NCI-H2029 treated with DMSO at 0.1 percent for 48 hours (cell line): ENCODE results near the gene JAK2.
"Not testable (repeated sequence)": the region's sequence is repeated elsewhere in the genome, so short reads cannot be mapped to it uniquely, and the experiment has no call there.

Experiments used
- DNase-seq: peaks from one replicate; lab custom pipeline; 2025; lab: John Stamatoyannopoulos, UW

The JAK2 gene

DNA sequence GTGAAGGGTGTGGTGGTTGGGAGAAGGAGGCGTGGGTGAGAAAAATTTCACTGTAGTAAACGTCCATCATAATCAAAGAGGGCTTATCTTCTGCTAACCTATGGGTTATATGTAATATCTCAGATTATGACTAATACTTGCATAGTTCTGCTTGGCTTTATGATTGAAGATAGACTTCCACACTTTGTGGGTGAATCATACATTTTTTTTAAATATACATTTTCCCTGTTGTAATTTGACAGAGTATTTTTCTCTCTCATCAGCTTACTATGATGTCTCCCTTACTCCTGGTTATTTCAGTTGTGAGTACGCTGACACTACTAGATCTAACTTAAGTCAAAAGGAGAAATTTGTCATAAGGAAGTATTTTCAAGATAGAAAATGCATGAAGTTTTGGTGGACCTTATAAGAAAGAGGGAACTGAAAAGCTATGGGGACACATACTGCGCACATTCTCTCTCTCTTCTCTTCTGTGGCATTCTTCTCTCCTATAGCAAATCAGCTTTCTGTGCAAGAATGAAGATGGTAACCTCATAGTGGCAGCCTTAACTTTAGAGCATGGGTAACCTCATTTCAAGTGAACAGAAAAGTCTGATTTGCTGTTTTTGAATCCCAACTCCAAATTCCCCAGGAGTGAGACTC, 4.9 kb upstream of the JAK2 start:
- DNase-seq = no peak

GRCh38 chr9:4982721-4983482, 2.2 kb upstream of the JAK2 start:
- DNase-seq = no peak

DNA sequence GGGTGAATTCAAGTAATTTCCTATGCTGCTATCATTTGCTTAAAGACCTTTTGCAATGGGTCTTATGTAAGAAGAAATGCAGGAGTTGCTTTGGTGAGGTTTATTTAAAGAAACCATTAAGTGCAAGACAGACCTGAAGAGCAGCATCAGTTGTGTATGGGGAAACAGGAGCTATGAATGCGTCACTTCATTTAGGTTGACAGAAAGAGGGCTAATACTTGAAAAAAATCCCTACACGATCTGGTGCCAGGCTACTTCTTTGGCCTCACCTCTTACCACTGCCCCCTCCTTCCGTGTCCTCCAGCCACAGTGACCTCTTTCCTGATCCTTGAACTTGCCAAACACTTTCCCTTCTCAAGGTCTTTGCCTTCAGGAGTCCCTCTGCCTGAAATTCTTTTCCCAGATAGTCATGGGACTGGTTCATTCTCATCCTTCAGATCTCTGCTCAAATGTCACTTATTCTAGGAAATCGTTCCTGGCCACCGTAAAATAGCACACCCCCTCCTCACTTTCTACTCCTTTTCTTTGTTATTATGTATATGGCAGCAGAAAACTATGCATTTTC, 1.4 kb upstream of the JAK2 start:
- DNase-seq = no peak

DNA sequence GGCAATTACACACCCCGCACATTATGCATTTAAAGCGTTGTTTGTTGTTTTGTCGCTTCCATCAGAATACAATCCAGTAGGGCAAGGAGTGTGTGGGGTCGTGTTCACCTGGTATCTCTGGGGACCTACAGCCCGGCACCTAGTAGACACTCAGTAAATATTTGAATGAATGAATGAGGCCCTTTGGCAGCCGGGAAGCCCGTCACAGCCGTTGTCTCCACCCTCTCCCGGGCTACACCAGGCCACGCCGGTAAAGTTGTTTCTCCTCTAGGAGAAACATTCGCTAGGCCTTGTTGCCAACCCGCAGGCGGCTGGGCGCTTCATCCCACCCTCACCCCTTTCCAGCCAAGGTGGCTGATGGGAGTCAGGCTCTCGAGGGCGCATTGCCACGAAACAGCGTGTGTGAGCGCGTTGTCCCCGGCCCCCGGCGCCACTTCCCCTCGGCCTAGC, 876 bp upstream of the JAK2 start:
- no peak for DNase-seq

DNA sequence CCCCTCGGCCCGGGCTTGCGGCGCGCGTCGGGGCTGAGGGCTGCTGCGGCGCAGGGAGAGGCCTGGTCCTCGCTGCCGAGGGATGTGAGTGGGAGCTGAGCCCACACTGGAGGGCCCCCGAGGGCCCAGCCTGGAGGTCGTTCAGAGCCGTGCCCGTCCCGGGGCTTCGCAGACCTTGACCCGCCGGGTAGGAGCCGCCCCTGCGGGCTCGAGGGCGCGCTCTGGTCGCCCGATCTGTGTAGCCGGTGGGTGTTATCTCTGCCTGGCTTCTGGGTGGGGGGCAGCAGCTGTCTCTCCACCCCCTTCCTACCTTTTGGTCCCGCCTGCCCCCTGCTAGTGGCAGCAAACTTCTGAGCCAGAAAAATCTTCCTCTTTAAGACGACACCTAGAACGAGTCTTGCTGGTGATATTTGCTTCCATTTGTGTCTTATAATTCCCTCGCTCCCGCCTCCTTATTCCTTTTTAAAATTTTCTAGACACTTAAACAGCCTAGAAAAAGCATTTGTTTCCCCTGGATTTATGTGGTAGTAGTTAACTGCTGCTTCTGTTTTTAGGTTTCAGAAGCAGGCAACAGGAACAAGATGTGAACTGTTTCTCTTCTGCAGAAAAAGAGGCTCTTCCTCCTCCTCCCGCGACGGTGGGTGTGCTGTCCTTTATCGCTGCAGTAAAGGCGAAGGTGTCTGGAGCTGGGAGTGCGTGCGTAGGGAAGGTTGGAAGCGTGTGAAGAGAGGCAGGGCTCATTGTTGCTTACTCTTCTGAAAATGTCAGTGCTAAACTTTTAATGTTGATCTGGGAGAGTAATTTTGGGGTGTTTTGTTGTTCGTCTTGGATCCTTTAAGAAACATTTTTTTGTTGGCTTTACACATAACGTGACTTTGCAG, 554 bp downstream of the JAK2 start:
- no peak for DNase-seq

DNA sequence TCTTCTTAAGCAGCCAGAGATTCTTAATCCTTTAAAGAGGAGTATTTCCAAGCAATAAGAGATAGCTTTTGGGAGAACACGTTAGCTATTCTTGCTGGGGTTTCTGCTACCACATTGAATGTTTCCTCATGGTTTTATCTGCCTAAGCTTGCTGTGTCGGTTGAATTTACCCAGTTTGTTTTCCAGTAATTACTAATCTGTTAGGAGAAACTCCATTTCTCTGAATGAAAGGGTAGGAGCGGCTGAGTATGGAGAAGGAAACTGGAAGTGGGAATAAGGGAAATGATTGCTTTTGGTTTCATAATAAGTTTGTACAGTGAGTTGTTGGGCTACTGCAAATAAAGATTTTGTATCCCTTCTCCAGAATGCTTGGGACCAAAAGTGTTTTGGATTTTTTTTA, 1.2 kb downstream of the JAK2 start:
- no peak for DNase-seq

- DNase-seq = no peak
Observed at GRCh38 chr9:4986783-4987182, 1.7 kb downstream of the JAK2 start.

DNA sequence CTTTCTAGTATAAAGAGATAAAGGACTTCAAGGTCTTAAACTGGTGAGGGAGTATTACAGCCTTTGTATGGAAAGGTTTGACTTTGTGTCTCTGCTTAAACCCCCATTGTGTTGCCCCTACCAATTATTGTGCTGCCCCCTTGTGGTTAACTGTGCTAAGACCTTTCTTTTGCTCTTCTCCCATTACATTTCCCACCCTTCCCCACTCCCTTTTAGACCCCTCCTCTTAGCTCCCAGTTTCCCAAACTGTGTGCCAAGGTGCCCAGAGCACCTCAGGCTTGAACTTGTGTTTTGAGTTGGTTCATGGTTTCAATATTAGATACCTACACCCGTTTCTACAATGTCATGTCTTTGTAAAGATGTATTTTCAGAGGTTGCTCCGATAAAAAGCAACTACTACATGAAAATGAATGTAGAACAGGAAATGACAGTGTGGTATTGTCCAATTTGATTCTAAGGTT, 2.9 kb downstream of the JAK2 start:
- DNase-seq = peak; percentile 61

DNA sequence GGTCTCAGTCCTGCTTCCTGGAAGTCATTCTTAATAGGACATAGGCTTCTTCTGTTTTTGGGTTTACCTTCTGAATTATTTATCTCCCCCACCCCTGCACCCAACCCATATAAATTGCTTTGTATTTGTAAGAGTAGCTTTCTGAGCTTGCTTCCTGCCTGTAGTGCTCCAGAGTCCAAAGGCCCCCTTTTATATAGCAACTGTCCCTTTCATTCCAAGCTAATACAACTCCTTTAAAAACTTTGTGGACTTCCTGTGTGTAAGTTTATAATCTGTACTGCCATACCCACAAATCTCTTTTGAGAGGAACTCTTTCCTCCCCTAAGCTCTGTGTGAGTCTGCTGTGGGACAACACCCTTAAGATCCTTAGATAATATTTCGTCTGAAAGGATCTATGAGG, 7.8 kb downstream of the JAK2 start:
- no peak for DNase-seq

DNA sequence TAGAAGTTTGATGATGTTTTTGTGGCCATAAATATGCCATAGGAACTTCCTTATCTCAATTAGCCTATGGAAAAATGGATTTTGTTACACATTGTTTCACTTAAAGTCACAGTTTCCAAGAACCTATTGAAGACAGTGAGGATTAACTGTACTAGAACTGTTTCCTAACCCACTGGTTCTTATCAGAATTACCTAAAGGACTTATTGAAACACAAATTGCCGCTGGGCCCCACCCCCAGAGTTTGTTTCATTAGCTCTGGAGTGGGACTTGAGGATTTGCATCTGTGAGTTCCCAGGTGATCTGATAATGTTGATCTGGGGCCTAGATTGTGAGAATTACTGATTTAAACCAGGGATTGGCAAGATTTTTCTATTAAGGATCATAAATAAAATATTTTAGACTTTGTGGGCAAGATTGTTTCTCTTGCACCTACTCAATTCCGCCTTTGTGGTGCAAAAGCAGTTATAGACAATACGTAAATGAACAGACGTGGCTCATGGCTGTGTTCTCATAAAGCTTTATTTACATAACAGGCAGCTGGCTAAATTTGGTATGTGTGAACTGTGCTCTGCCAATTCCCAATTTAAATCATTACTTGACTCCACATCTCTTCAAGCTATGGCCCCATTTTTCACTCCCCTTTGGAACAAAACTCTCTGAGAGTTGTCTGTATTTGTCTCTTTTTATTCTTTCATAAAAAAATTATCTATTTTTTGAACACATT, 9.3 kb downstream of the JAK2 start:
- peak; percentile 3 for DNase-seq

GRCh38 chr9:4997196-4997595, 12.1 kb downstream of the JAK2 start:
- no peak for DNase-seq

DNA sequence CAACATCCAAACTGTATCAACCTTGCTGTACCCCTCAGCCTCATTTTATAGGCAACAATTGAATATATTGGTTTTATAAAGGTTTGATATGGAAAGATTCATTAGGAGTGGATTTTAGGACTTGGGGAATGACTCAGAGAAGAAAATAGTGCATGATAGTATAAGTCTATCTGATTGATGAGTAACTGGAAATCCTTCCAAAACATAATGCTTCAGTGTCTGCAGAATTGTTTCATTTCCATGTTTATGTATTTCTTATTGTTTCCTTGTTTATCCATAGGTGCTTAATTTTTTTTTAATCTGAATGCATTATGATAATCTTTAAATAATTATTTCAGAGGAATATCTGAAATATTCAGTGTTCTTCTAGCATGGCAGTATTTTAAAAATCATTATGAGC, 12.6 kb downstream of the JAK2 start:
- DNase-seq = no peak

DNA sequence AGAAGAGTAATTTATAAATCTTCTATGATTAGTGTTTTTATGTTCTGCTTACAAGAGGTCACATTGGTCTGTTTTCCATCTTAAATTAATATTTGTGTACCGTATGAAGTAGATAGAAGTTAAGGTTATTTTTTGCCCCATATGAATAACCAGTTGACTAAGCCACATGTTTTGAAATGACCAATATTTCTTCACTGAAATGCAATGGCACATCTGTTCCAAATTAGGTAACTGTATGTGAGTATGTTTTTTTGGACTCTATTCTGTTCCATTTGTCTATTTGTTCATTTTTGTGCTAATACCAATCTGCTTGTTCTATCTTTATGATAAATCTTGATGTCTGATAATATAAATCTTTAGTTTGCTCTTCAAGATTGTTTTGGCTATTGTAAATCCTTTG, 17.7 kb downstream of the JAK2 start:
- no peak for DNase-seq

DNA sequence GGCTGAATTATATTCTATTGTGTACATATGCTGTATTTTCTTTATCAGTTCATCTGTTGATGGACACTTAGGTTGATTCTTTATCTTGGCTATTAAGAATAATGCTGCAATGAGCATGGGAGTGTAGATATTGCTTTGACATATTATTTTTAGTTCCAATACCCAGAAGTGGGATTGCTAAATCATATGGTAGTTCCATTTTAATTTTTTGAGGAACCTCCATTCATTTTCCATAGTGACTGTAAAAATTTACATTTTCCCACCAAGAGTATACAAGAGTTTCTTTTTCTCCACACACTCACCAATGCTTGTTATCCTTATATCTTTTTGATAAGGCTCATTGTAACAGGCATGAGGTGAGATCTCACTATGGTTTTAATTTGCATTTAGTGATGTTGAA, 19.4 kb downstream of the JAK2 start:
- DNase-seq = no peak

- DNase-seq = no peak
Observed at GRCh38 chr9:5008202-5008601, 23.1 kb downstream of the JAK2 start.

- DNase-seq = no peak
Observed at GRCh38 chr9:5013374-5013773, 28.3 kb downstream of the JAK2 start.

GRCh38 chr9:5015934-5016333, 30.9 kb downstream of the JAK2 start:
- no peak for DNase-seq

DNA sequence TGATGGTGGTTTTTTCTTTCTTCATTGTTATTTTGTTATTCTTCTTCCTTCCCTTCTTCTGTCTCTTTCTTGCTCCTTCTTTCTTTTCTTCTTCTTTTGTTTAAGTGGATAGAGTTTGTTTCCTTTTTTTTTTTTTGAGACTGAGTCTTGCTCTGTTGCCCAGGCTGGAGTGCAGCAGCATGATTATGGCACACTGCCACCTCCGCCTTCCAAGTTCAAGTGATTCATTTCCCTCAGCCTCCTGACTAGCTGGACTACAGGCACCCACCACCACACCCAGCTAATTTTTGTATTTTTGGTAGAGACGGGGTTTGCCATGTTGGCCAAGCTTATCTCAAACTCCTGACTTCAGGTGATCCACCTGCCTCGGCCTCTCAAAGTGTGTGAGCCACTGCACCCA, 40.3 kb downstream of the JAK2 start:
- DNase-seq = no peak

DNA sequence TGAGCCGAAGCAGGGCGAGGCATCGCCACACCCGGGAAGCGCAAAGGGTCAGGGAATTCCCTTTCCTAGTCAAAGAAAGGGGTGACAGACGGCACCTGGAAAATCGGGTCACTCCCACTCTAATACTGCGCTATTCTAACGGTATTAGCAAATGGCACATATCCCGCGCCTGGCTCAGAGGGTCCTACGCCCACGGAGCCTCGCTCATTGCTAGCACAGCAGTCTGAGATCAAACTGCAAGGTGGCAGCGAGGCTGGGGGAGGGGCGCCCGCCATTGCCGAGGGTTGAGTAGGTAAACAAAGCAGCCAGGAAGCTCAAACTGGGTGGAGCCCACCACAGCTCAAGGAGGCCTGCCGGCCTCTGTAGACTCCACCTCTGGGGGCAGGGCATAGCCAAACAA, 46.9 kb downstream of the JAK2 start:
- DNase-seq = not testable (repeated sequence)

- DNase-seq = no peak
Observed at GRCh38 chr9:5040730-5041389, 55.8 kb downstream of the JAK2 start.
